H9 (cell line): ENCODE measurements around the gene TFAP2E. TPM values are rescaled to one million over a fixed set of nuclear protein-coding genes. Genes with fewer than 3 reads are reported as not detected.

Source experiments
- DNase-seq: peaks from one replicate; pipeline ENCODE4 v3.0.0-alpha.2; 2017
- H2AFZ ChIP-seq: one replicate; pipeline ENCODE4 v1.6.1; 2013; ENCODE audit warnings: mild to moderate bottlenecking, low read length, control low read depth, moderate library complexity
- H2AK5ac ChIP-seq: 2 replicates; pipeline ENCODE4 v1.6.1; 2013; ENCODE audit warnings: low read length, control low read depth, mixed read lengths; ENCODE audit not compliant: insufficient read length
- H2BK120ac ChIP-seq: one replicate; pipeline ENCODE4 v1.6.1; 2013; ENCODE audit warnings: low read depth, mild to moderate bottlenecking, low read length, control low read depth, inconsistent platforms; ENCODE audit not compliant: poor library complexity, severe bottlenecking
- H2BK12ac ChIP-seq: 2 replicates; pipeline ENCODE4 v1.6.1; 2013; ENCODE audit warnings: low read length, control low read depth, mixed read lengths, low read depth; ENCODE audit not compliant: insufficient read length
- H2BK15ac ChIP-seq: 2 replicates; pipeline ENCODE4 v1.6.1; 2013; ENCODE audit warnings: low read depth, low read length, control low read depth
- H2BK20ac ChIP-seq: one replicate; pipeline ENCODE4 v1.6.1; 2013; ENCODE audit warnings: low read depth, mild to moderate bottlenecking, low read length, control low read depth, inconsistent platforms; ENCODE audit not compliant: poor library complexity, severe bottlenecking
- H2BK5ac ChIP-seq: 2 replicates; pipeline ENCODE4 v1.6.1; 2013; ENCODE audit warnings: low read length, control low read depth, mixed read lengths; ENCODE audit not compliant: insufficient read length
- H3K14ac ChIP-seq: 2 replicates; pipeline ENCODE4 v1.6.1; 2013; ENCODE audit warnings: low read length, control low read depth; ENCODE audit not compliant: insufficient read depth
- H3K18ac ChIP-seq: 2 replicates; pipeline ENCODE4 v1.6.1; 2013; ENCODE audit warnings: low read depth, mild to moderate bottlenecking, mixed read lengths, low read length, control low read depth; ENCODE audit not compliant: insufficient read length
- H3K23ac ChIP-seq: 2 replicates; pipeline ENCODE4 v1.6.1; 2013; ENCODE audit warnings: low read length, control low read depth, mixed read lengths, low read depth; ENCODE audit not compliant: insufficient read length
- H3K23me2 ChIP-seq: 2 replicates; pipeline ENCODE4 v1.6.1; 2013; ENCODE audit warnings: low read depth, mild to moderate bottlenecking, mixed read lengths, low read length, control low read depth; ENCODE audit not compliant: insufficient read length, poor library complexity, severe bottlenecking
- H3K27ac ChIP-seq: 2 replicates; pipeline ENCODE4 v1.5.1; 2013; ENCODE audit warnings: low read length, control low read depth, mixed read lengths, low read depth; ENCODE audit not compliant: insufficient read length
- H3K27me3 ChIP-seq: 2 replicates; pipeline ENCODE4 v1.6.1; 2013; ENCODE audit warnings: low read length, control low read depth, inconsistent platforms; ENCODE audit not compliant: insufficient read depth
- H3K4ac ChIP-seq: 2 replicates; pipeline ENCODE4 v1.6.1; 2013; ENCODE audit warnings: low read depth, mild to moderate bottlenecking, control low read depth, inconsistent platforms, low read length, moderate library complexity
- H3K4me1 ChIP-seq: 2 replicates; pipeline ENCODE4 v1.6.1; 2013; ENCODE audit warnings: low read length, control low read depth, inconsistent platforms; ENCODE audit not compliant: insufficient read depth
- H3K4me2 ChIP-seq: 2 replicates; pipeline ENCODE4 v1.6.1; 2013; ENCODE audit warnings: low read length, control low read depth, mixed read lengths; ENCODE audit not compliant: insufficient read length, insufficient read depth
- H3K56ac ChIP-seq: 2 replicates; pipeline ENCODE4 v1.6.1; 2013; ENCODE audit warnings: low read depth, mild to moderate bottlenecking, mixed read lengths, low read length, control low read depth; ENCODE audit not compliant: insufficient read length
- H3K79me1 ChIP-seq: 2 replicates; pipeline ENCODE4 v1.6.1; 2013; ENCODE audit warnings: low read depth, mild to moderate bottlenecking, moderate library complexity, low read length, control low read depth, inconsistent platforms; ENCODE audit not compliant: insufficient read depth, poor library complexity, severe bottlenecking
- H3K79me2 ChIP-seq: 2 replicates; pipeline ENCODE4 v1.6.1; 2013; ENCODE audit warnings: low read length, control low read depth, inconsistent platforms; ENCODE audit not compliant: insufficient read depth
- H3K9ac ChIP-seq: 2 replicates; pipeline ENCODE4 v1.6.1; 2013; ENCODE audit warnings: low read length, control low read depth, mixed read lengths; ENCODE audit not compliant: insufficient read length; ENCODE audit errors: extremely low read depth
- H3K9me3 ChIP-seq: one replicate; pipeline ENCODE4 v1.6.1; 2013; ENCODE audit warnings: low read depth, low read length, inconsistent platforms; ENCODE audit not compliant: control insufficient read depth
- H3T11ph ChIP-seq: one replicate; pipeline ENCODE4 v1.6.1; 2013; ENCODE audit warnings: mild to moderate bottlenecking, low read length, control low read depth, inconsistent platforms
- H4K20me1 ChIP-seq: one replicate; pipeline ENCODE4 v1.6.1; 2013; ENCODE audit not compliant: control insufficient read depth, insufficient read length, insufficient read depth
- H4K5ac ChIP-seq: 2 replicates; pipeline ENCODE4 v1.6.1; 2013; ENCODE audit warnings: low read depth, mild to moderate bottlenecking, mixed read lengths, low read length, control low read depth; ENCODE audit not compliant: insufficient read length
- H4K8ac ChIP-seq: replicated peaks from 2 replicates; pipeline ENCODE4 v1.6.1; 2013; ENCODE audit warnings: low read length, control low read depth, mixed read lengths, low read depth; ENCODE audit not compliant: insufficient read length
- H4K91ac ChIP-seq: 2 replicates; pipeline ENCODE4 v1.6.1; 2013; ENCODE audit warnings: low read depth, mild to moderate bottlenecking, moderate library complexity, mixed read lengths, low read length, control low read depth; ENCODE audit not compliant: insufficient read length
- H3K27ac Mint-ChIP-seq, 3 experiments: 2 replicates in 2 of 3; 3 replicates in 1 of 3; pipeline ENCODE4 v1.8.0; 2020 to 2021; ENCODE audit warnings: mixed read lengths in 3 of 3, mild to moderate bottlenecking in 1 of 3, moderate library complexity in 1 of 3
- H3K27me3 Mint-ChIP-seq: 2 replicates; pipeline ENCODE4 v1.8.0; 2021; ENCODE audit warnings: low read depth, mild to moderate bottlenecking, moderate library complexity, mixed read lengths
- H3K36me3 Mint-ChIP-seq, 3 experiments: 2 replicates in 2 of 3; 3 replicates in 1 of 3; pipeline ENCODE4 v1.8.0; 2020 to 2021; ENCODE audit warnings: low read depth in 3 of 3, mixed read lengths in 3 of 3; ENCODE audit not compliant: insufficient read depth in 1 of 3
- H3K4me1 Mint-ChIP-seq, 2 experiments: 2 replicates each; pipeline ENCODE4 v1.8.0; 2020; ENCODE audit warnings: mixed read lengths in 2 of 2
- H3K4me3 Mint-ChIP-seq, 2 experiments: 2 replicates in 1 of 2; 3 replicates in 1 of 2; pipeline ENCODE4 v1.8.0; 2020 to 2021; ENCODE audit warnings: mild to moderate bottlenecking in 2 of 2, mixed read lengths in 2 of 2, moderate library complexity in 1 of 2
- H3K9me3 Mint-ChIP-seq, 2 experiments: 2 replicates in 1 of 2; 3 replicates in 1 of 2; pipeline ENCODE4 v1.8.0; 2020; ENCODE audit warnings: mild to moderate bottlenecking in 2 of 2, mixed read lengths in 2 of 2, moderate library complexity in 1 of 2
- CTCF ChIP-seq: fragments of 200-600 bp; sonication (generic); conservative IDR thresholded peaks from 3 replicates; pipeline ENCODE4 v1.8.0; 2021; ENCODE audit warnings: antibody characterized with exemption, mild to moderate bottlenecking
- WGBS: extraction: QIAGEN DNeasy Blood & Tissue Kit; methylation state at CpG from one replicate; pipeline ENCODE4 v1.1.7; 2013; ENCODE audit warnings: missing lambda C conversion rate, low lambda C conversion rate, mixed read lengths; ENCODE audit not compliant: insufficient read length; ENCODE audit errors: extremely low coverage; 5-methylcytosine and 5-hydroxymethylcytosine counted together
- total RNA-seq: library from RNA; stranded (reverse); gene quantifications from 2 replicates; pipeline ENCODE4 v1.2.1, GENCODE V29; 2021

Gene TFAP2E
- total RNA-seq, 1 experiment from 2014 or later = 0.70 TPM

GRCh38 chr1:35591211-35591610, 18.1 kb downstream of the TFAP2E start:
- WGBS = no CpG with 5 or more reads among the region's 8 CpGs
- Histone ChIP-seq H2BK120ac (no peak overlapping the region), H3K79me1 (no peaks in the 10 kb centered on the region), H3K79me2 (no peaks in the 10 kb centered on the region), H3K4me1 (no peaks in the 10 kb centered on the region), H2AFZ (no peak overlapping the region), H4K91ac (no peak overlapping the region), H3K9me3 (no peaks in the 10 kb centered on the region), H3K4me2 (no peak overlapping the region), H2BK20ac (no peak overlapping the region), H2BK12ac (no peak overlapping the region), H4K20me1 (peaks cover 2% of the 10 kb centered on the region), H3T11ph (no peak overlapping the region), H2BK15ac (no peak overlapping the region), H3K23ac (no peak overlapping the region), H2BK5ac (no peak overlapping the region), H3K27me3 (no peaks in the 10 kb centered on the region), H3K27ac (no peak overlapping the region), H3K9ac (no peak overlapping the region), H4K8ac (no peak overlapping the region), H4K5ac (no peak overlapping the region), H3K18ac (no peak overlapping the region), H3K4ac (no peak overlapping the region), H3K14ac (no peak overlapping the region), H3K23me2 (no peaks in the 10 kb centered on the region), H3K56ac (no peak overlapping the region), H2AK5ac (no peak overlapping the region)
- H3K27me3 Mint-ChIP-seq = peaks cover 2% of the 10 kb centered on the region; the same call in 1 of the 2 replicates
- peak overlapping the region; percentile 43 to 52 (median 47); a peak in 3 of 7 replicates for H3K27ac Mint-ChIP-seq
- H3K9me3 Mint-ChIP-seq = no peaks in the 10 kb centered on the region; a peak in 1 of 5 replicates
- DNase-seq = no peak
- TF ChIP-seq CTCF = no peak
- H3K36me3 Mint-ChIP-seq = peaks cover 0 to 3% (median 0%) of the 10 kb centered on the region in 3 experiments; a peak in 1 of 7 replicates
- no peak overlapping the region; a peak in 1 of 5 replicates for H3K4me3 Mint-ChIP-seq
- H3K4me1 Mint-ChIP-seq = peaks cover 5 to 8% of the 10 kb centered on the region in 2 experiments
